HCT116 (cell line): ENCODE results near the gene VARS1. TPM values are rescaled to one million over a fixed set of nuclear protein-coding genes. Genes with fewer than 3 reads are reported as not detected.
A peak's percentile ranks its signal among the peaks of the same experiment; 100 is the strongest.
"Not testable (repeated sequence)": the region's sequence is repeated elsewhere in the genome, so short reads cannot be mapped to it uniquely, and the experiment has no call there.

Source experiments
- ATAC-seq: fragments of 200-7000 bp; cut with Tn5 transposase; 2 replicates; pipeline ENCODE4 v1.9.1; 2020; ENCODE audit warnings: mild to moderate bottlenecking, moderate library complexity
- BruUV-seq: library from RNA; stranded (reverse); fragments of 400-500 nt; replicated peaks from 2 replicates; lab custom pipeline; 2021; lab: Mats Ljungman, UMichigan
- CTCF ChIA-PET: fragments of 300-600 bp; sonication (Branson Sonifier 250); formaldehyde crosslinking; loops from one replicate; lab custom pipeline; 2021; ENCODE audit warnings: antibody characterized with exemption; lab: Charles Lee
- POLR2A ChIA-PET: fragments of 300-600, 350-600 bp; sonication (Branson Sonifier 250); formaldehyde crosslinking; loops from one replicate; lab custom pipeline; 2021; ENCODE audit warnings: antibody characterized with exemption; lab: Charles Lee
- RAD21 ChIA-PET, 2 experiments: fragments of 300-600 bp; sonication (Branson Sonifier 250); formaldehyde crosslinking; loops; one replicate each; lab custom pipeline; 2023; ENCODE audit warnings: low total read pairs in 2 of 2; ENCODE audit not compliant: uncharacterized antibody in 2 of 2, unreplicated experiment in 2 of 2, low non-redundant PET in 1 of 2; lab: Charles Lee
- DNase-seq: peaks from one replicate; pipeline ENCODE4 v3.0.0-alpha.2; 2010; ENCODE audit warnings: low read depth, low spot score
- H2AFZ ChIP-seq: fragments of 200-600 bp; shearing (Covaris generic), sonication (generic); 2 replicates; pipeline ENCODE4 v1.6.1; 2017; ENCODE audit warnings: low read depth, mixed run types, mixed read lengths, antibody characterized with exemption, low read length; ENCODE audit not compliant: poor library complexity, severe bottlenecking
- H3K27ac ChIP-seq: 2 replicates; pipeline ENCODE4 v1.5.1; 2012; ENCODE audit warnings: low read depth, low read length
- H3K27me3 ChIP-seq: fragments of 200-600 bp; sonication (generic); 2 replicates; pipeline ENCODE4 v1.6.1; 2016; ENCODE audit warnings: mixed run types, low read length, mixed read lengths; ENCODE audit not compliant: insufficient read depth
- H3K36me3 ChIP-seq, 2 experiments: fragments of 200-500 bp in 1 of 2; fragments of 200-600 bp in 1 of 2; sonication (Bioruptor generic) in 1 of 2; sonication (generic) in 1 of 2; 2 replicates each; pipeline versions ENCODE4 v1.5.1 to v1.6.1; 2014 to 2016; ENCODE audit warnings: low read length in 2 of 2, inconsistent platforms in 1 of 2, mixed read lengths in 1 of 2, mixed run types in 1 of 2; ENCODE audit not compliant: insufficient read depth in 2 of 2, control insufficient read depth in 1 of 2
- H3K4me1 ChIP-seq, 2 experiments: fragments of 200-600 bp in 1 of 2; sonication (generic) in 1 of 2; 2 replicates each; pipeline versions ENCODE4 v1.5.1 to v1.6.1; 2012 to 2017; ENCODE audit warnings: low read length in 2 of 2, inconsistent platforms in 1 of 2, mild to moderate bottlenecking in 1 of 2, mixed read lengths in 1 of 2, mixed run types in 1 of 2, moderate library complexity in 1 of 2; ENCODE audit not compliant: insufficient read depth in 2 of 2, control insufficient read depth in 1 of 2
- H3K4me2 ChIP-seq: fragments of 200-600 bp; sonication (generic); 2 replicates; pipeline ENCODE4 v1.6.1; 2017; ENCODE audit warnings: mixed run types, low read length, mixed read lengths
- H3K4me3 ChIP-seq, 2 experiments: fragments of 200-600 bp in 1 of 2; sonication (generic) in 1 of 2; replicated peaks in 1 of 2; 2 replicates each; pipeline ENCODE4 v1.5.1; 2011 to 2016; ENCODE audit warnings: low read length in 2 of 2, control low read depth in 1 of 2, low read depth in 1 of 2, mild to moderate bottlenecking in 1 of 2, mixed read lengths in 1 of 2, mixed run types in 1 of 2
- H3K79me2 ChIP-seq: fragments of 200-600 bp; sonication (generic); 2 replicates; pipeline ENCODE4 v1.6.1; 2017; ENCODE audit warnings: mild to moderate bottlenecking, mixed run types, low read length, moderate library complexity, mixed read lengths; ENCODE audit not compliant: insufficient read depth
- H3K9ac ChIP-seq: fragments of 200-600 bp; sonication (generic); 2 replicates; pipeline ENCODE4 v1.6.1; 2016; ENCODE audit warnings: low read length, mixed read lengths
- H3K9me2 ChIP-seq: fragments of 200-600 bp; sonication (generic), shearing (Covaris generic); 2 replicates; pipeline ENCODE4 v1.6.1; 2017; ENCODE audit warnings: mixed run types, mild to moderate bottlenecking, moderate library complexity; ENCODE audit not compliant: insufficient read depth
- H3K9me3 ChIP-seq, 2 experiments: fragments of 200-500 bp in 1 of 2; fragments of 200-600 bp in 1 of 2; sonication (Bioruptor generic) in 1 of 2; sonication (generic) in 1 of 2; 2 replicates each; pipeline ENCODE4 v1.6.1; 2014 to 2017; ENCODE audit warnings: low read length in 2 of 2, mixed read lengths in 2 of 2, inconsistent platforms in 1 of 2, low read depth in 1 of 2, mild to moderate bottlenecking in 1 of 2, mixed run types in 1 of 2, moderate library complexity in 1 of 2; ENCODE audit not compliant: control insufficient read depth in 1 of 2, insufficient read depth in 1 of 2
- H4K20me1 ChIP-seq: fragments of 200-600 bp; sonication (generic), shearing (Covaris generic); 2 replicates; pipeline ENCODE4 v1.6.1; 2017; ENCODE audit warnings: mixed run types, mild to moderate bottlenecking, moderate library complexity; ENCODE audit not compliant: insufficient read depth
- SRF ChIP-seq: IDR thresholded peaks from 2 replicates; pipeline ENCODE4 v1.6.1; 2012; ENCODE audit warnings: low read depth
- ZNF274 ChIP-seq: fragments of 200-500 bp; sonication (Bioruptor generic); IDR thresholded peaks from 2 replicates; pipeline ENCODE4 v1.6.1; 2014; ENCODE audit warnings: mild to moderate bottlenecking, low read depth, low read length, inconsistent platforms
- intact Hi-C: fragments of 100-400 bp; cut with micrococcal nuclease; formaldehyde crosslinking; loops from 2 replicates; pipeline ENCODE4 v1.10.0; 2022
- total RNA-seq: library from RNA; stranded (reverse); gene quantifications from one replicate; pipeline ENCODE4 v1.2.1, GENCODE V29; 2021; ENCODE audit not compliant: unreplicated experiment

VARS1 gene
- total RNA-seq, 1 experiment from 2014 or later: 254 TPM

DNA sequence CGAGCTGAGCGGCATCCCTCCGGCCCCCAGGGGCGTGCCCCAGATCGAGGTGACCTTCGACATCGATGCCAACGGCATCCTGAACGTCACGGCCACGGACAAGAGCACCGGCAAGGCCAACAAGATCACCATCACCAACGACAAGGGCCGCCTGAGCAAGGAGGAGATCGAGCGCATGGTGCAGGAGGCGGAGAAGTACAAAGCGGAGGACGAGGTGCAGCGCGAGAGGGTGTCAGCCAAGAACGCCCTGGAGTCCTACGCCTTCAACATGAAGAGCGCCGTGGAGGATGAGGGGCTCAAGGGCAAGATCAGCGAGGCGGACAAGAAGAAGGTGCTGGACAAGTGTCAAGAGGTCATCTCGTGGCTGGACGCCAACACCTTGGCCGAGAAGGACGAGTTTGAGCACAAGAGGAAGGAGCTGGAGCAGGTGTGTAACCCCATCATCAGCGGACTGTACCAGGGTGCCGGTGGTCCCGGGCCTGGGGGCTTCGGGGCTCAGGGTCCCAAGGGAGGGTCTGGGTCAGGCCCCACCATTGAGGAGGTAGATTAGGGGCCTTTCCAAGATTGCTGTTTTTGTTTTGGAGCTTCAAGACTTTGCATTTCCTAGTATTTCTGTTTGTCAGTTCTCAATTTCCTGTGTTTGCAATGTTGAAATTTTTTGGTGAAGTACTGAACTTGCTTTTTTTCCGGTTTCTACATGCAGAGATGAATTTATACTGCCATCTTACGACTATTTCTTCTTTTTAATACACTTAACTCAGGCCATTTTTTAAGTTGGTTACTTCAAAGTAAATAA, 21.8 kb upstream of the VARS1 start:
- H3K4me2 ChIP-seq, ATAC-seq, H3K79me2 ChIP-seq, H2AFZ ChIP-seq, DNase-seq, H3K27ac ChIP-seq, H3K9me2 ChIP-seq, H3K36me3 ChIP-seq, POLR2A ChIA-PET, intact Hi-C loops, H3K9ac ChIP-seq, H4K20me1 ChIP-seq, H3K9me3 ChIP-seq, RAD21 ChIA-PET, BruUV-seq, H3K27me3 ChIP-seq: not testable (repeated sequence)
- CTCF ChIA-PET: interaction anchor here (0.6 kb wide), 1 partner anchor 42 kb away, joined by 3 read pairs; no protein-coding TSS in a partner anchor
- H3K4me3 ChIP-seq: peak overlapping the region in 1 of 2 experiments; percentile 26; a peak in 2 of 4 replicates
- H3K4me1 ChIP-seq: peaks cover 46 to 47% of the 10 kb centered on the region in 2 experiments

- POLR2A ChIA-PET: interaction anchor here (0.9 to 3.3 kb wide), 3 partner anchors 12 to 112 kb away, joined by 3 to 24 read pairs (median 4); partner anchors contain the start of genes ABHD16A and HSPA1B
These were observed 19.7 kb upstream of the VARS1 start, which contains the start of the genes HSPA1A and HSPA1L for GRCh38 chr6:31815025-31815838. HSPA1A (plus strand) TSS chr6:31815543; CDS start chr6:31815757, 214 bp downstream. HSPA1L (minus strand) TSS chr6:31815283; CDS start chr6:31811972, 3,311 bp downstream.

More at GRCh38 chr6:31815025-31815838, 19.7 kb upstream of the VARS1 start, which contains the start of the genes HSPA1A and HSPA1L:
- no peak for TF ChIP-seq SRF
- no peak for TF ChIP-seq ZNF274
- Histone ChIP-seq H3K9me2 (no peaks in the 10 kb centered on the region), H2AFZ (peak within 1 kb of the TSS; percentile 57), H3K36me3 (no peaks in the 10 kb centered on the region), H3K27me3 (no peaks in the 10 kb centered on the region), H3K4me1 (peaks cover 29 to 33% of the 10 kb centered on the region in 2 experiments), H3K4me2 (peak within 1 kb of the TSS; percentile 79), H3K79me2 (no peaks in the 10 kb centered on the region), H3K27ac (peak within 1 kb of the TSS; percentile 81), H3K9me3 (peaks cover 0 to 5% of the 10 kb centered on the region in 2 experiments; a peak in 1 of 4 replicates), H3K4me3 (peak within 1 kb of the TSS; percentile 32 to 54), H4K20me1 (no peaks in the 10 kb centered on the region), H3K9ac (peak within 1 kb of the TSS; percentile 67)
- intact Hi-C loops: no loop called here
- DNase-seq (no peak), ATAC-seq (no peak)
- no TSS peak for BruUV-seq
- RAD21 ChIA-PET: no interaction called here
- CTCF ChIA-PET: interaction anchor here (0.6 to 0.9 kb wide), 2 partner anchors 749 to 1023 kb away, joined by 3 to 4 read pairs; partner anchors contain the start of gene TAP2
